Cortex of kidney (tissue), 1 donor: ENCODE results near the gene PPM1L.
"Not testable (repeated sequence)": the region's sequence is repeated elsewhere in the genome, so short reads cannot be mapped to it uniquely, and the experiment has no call there.

Experiments used
- DNase-seq: peaks from one replicate; lab custom pipeline; 2025; lab: John Stamatoyannopoulos, UW

PPM1L gene

GRCh38 chr3:160755776-160756304, at the start of gene PPM1L:
PPM1L (plus strand) TSS chr3:160756231.
- no peak for DNase-seq

DNA sequence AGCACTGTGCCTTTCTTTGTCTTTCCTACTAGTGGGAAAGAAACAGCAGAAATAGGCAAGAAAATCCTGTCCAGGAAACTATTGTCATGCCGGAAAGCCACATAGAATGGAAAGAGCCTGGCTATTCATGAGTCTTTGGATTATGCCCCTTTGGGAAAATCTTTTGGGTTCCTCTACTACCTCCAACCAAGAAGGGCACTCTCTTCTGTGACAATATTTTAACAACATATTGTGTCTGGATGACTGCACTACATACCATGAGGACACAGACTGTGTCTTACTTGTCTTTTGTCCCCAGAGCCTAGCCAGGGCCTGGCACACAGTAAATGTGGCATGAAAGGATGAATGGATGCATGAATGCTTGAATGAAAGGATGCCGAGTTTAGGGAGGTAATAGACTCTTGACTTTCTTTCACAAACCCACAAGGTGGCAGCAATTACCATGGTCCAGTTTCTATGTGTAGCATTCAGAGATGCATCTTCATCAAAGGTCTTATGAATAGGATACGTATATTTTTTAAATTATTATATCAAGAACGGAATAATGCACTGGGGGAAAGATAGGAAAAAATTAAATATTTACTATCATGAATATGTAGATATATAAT, 48.7 kb upstream of the PPM1L start:
- DNase-seq: no peak

- DNase-seq: no peak
These were observed 46.4 kb upstream of the PPM1L start for GRCh38 chr3:160709477-160710182.

- not testable (repeated sequence) for DNase-seq
These were observed 42.9 kb upstream of the PPM1L start for GRCh38 chr3:160713144-160713543.

- DNase-seq: no peak
These were observed 36.3 kb upstream of the PPM1L start for GRCh38 chr3:160719710-160720109.

DNA sequence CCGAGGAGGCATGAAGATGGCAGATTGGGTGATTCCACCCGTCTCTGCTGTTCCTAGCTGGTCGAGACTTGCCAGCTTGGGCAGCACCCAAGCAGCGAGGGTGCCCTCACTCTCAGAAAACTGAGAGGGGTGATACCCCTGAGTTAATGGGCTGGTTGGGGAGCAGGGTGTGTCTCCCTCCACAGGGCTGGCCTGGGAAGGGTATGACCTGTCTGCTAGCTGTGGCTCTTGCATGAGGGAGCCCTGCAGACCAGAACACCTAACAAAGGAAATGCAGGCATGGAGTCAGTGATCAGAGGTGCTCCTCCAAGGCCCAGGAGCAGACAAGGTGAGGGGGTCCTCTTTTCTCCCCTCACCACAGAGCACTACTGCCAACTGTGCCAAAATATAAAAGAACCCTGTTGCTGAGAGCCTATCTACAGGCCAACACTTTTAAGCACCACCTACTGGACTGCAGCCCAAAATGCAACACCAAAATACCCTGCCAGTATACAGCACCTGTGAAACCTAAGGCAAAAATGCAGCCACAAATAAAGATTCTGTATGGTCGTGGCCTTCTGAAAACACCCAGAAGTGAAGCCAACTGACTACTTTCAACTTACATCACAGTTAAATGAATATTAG, 35.8 kb upstream of the PPM1L start:
- no peak for DNase-seq

DNA sequence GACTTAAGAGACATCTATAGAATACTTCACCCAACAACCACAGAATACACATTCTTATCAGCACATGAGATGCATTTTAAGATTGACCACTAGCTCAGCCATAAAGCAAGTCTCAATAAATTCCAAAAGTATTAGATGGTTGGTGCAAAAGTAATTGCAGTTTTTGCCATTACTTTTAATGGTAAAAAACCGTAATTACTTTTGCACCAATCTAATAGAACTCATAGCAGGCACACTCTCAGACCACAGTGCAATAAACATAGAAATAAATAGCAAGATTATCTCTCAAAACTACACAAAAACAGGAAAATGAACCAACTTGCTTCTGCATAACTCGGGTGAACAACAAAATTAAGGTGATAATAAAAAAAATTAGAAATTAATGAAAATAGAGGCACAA, 33.7 kb upstream of the PPM1L start:
- no peak for DNase-seq

DNA sequence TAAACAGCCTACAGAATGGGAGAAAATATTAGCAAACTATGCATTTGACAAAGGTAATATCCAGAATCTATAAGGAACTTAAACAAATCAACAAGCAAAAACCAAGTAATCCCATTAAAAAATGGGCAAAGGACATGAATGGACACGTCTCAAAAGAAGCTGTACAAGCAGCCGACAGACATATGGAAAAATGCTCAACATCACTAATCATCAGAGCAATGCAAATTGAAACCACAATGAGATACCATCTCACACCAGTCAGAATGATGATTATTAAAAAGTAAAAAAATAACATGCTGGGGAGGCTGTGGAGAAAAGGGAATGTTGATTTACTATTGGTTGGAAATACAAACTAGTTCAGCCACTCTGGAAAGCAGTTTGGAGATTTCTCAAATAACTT, 30.7 kb upstream of the PPM1L start:
- DNase-seq: no peak

GRCh38 chr3:160735826-160736225, 20.2 kb upstream of the PPM1L start:
- DNase-seq: no peak

DNA sequence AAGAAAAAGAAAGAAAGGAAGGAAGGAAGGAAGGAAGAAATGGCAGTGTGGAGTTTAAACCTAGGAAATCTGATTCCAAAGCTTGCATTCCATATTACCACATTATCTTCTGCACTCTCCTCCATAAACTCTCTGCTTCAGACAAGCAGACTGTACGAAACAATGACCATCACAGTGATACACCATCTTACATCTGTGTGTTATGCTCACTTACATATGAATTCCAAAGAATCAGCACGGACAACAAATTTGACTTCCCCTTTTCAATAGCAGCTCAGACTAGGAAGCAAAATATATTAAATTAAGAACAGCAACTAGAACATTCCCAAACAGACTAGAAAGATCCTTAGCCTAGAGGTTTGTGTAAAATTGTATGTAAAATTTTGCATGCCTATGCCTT, 18.0 kb upstream of the PPM1L start:
- DNase-seq: no peak

- DNase-seq: no peak
These were observed 17.0 kb upstream of the PPM1L start for GRCh38 chr3:160739079-160739478.

DNA sequence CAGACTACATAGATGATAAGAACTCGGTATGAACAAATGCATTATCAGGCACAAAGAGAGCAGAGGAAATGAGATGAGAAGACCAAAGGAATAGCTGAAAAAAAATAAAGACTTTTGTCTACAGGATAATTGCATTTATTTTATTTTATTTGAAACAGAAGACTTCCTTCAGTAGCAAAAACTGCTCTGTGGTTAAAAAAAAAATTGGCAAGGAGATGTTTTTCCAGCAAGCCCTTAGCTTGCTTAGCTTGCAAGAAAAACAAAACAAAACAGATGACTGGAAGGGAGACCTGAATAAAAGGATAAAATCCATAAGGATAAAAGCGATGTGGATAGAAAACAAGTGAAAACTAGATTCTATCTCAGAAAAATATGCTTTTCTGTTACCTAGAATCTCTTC, 9.1 kb upstream of the PPM1L start:
- no peak for DNase-seq

DNA sequence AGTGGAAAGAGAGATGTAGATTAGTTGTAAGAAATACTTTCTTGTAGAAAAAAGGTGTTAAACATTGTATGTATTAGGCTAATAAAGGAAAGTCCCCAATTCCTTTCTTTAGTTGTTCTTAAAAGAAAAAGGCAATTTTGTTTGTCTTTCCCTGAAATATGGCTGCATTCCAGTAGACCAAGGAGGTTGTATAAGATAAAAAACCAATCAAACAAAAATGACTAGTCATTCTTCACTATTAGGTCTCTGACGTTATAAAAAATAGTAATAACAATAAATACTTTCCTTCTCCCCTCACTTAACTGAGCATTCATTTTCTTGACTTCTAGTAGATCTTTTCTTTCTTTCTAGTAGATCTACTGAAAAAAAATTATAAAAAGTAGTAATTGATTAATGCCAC, 8.6 kb upstream of the PPM1L start:
- no peak for DNase-seq

GRCh38 chr3:160748231-160748630, 7.8 kb upstream of the PPM1L start:
- DNase-seq: no peak

- DNase-seq: no peak
These were observed 7.2 kb upstream of the PPM1L start for GRCh38 chr3:160748787-160749186.

DNA sequence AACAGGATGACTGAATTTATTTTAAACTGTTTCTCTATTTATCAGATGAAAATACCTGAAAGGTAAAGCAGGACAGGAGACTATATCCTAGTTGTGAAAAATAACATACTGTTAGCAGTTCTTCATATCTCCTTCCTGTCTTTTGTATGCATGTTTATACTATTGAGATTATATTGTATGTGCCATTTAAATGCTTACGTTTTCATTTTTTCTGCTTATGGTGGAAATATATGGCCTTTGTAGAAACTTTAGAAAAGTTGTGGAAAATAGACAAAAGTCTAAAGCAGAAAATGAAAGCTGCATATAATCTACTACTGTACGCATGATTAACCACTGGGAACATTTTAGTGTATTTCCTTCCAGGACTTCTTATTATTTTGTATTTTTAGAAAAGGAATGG, 2.1 kb upstream of the PPM1L start:
- no peak for DNase-seq

DNA sequence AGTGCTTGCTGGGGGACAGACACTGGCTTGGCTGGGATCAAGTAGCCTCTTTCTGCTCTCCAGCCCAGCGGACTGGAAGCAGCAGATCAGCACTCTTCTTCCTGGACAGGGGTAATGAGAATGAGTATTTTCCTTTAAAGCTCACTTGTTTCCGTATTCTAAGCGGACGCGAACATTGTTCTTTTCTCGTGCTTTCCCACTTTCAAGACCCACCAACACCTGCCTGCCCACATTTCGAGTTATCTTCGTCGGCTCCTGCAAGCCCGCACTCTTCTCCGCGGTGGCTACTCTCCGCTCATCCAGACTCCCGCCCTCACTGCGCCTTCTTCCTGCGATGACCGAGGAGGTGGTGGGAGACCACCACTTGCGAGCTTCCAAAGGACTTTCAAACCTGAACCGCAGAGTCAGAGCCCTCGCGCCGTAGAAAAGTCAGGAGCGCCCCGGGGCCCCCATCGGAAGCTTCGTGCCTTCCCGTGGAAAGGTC, 1.6 kb upstream of the PPM1L start:
- no peak for DNase-seq

GRCh38 chr3:160754855-160755747, 930 bp upstream of the PPM1L start:
- peak; percentile 94 for DNase-seq

DNA sequence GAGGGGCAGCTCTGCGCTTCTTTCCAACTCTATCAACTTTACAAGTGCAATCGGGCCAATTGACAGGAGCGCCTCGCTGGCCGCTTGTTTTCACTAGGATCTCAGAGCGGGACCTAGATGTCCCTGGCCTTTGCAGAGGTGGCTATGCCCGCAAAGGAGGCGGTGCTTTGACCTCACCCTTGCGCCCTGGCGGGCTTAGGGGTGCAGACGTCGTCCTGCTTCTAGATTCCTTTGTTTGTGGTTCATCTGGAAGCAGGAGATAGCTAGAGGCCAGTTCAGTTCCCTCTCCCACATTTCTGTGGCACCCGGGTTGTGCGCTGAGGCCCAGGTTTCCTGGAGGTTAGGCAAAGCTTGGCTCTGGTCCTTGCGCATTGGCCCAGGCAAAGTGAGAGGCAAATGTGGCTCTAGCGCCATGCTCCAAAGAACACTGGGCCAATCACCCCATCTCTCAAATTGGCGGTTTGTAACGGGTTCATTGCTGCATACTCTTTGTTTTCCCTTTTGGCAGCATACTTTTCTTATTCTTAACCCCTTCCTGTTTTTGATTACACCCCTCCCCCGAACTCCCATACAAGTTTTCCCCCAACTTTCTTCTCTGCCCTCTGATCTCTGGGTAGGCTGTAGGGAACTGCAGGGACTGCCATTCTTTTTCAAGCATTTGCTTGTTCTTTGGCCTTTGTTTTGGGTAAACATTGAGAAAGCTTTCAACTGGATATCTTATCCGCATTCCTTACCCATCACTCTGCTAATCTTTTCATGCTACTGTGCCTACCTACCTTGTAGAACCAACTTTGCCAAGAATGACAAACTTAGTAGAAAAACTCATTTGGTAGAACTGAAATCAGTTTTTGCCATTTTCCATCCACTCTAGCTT, 1.4 kb downstream of the PPM1L start:
- no peak for DNase-seq

DNA sequence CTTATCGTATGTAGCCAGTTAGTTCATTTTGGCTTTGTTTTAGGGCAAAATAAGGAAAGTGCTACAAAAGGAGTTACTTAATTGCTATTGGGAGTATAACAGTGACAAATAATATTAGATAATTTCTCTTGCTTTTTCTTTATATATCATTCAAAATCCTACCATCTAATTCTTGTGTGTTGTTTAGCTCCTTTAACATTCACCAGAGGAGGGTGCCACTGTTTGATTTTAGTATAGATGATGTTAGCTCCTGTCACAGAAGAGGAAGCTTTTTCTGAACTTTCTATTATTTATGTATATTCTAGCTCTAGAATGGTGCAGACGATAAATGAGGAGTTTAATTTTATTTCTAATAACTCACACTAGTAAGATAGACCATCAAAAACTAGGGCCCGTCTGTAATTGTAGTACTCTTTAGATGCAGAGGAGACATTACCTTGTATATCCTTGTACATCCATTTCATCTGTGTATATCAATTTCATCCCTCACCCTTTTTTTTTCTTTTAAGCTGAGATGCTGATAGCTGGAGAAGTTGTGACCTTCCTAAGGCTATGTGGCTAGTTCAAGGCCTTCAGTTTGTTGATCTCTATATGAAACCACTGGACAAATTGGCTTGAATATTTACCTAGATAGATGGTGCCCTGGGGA, 3.0 kb downstream of the PPM1L start:
- no peak for DNase-seq

GRCh38 chr3:160763073-160763472, 7.0 kb downstream of the PPM1L start:
- no peak for DNase-seq
